ENCODE results near the gene CACNA2D3. TPM values are rescaled to one million over a fixed set of nuclear protein-coding genes. Genes with fewer than 3 reads are reported as not detected.

CACNA2D3 gene
- total and polyA plus RNA-seq, 2 experiments from 2014 or later, result 1.1 to 2.5 TPM

GRCh38 chr3:54983266-54984099, 861.1 kb downstream of the CACNA2D3 start:
- WGBS (ENCODE audit: low lambda C conversion rate, missing lambda C conversion rate), result 68% methylated on average over 5 of the region's 5 CpGs

GRCh38 chr3:54985856-54986255, 863.5 kb downstream of the CACNA2D3 start:
- Histone ChIP-seq H2AFZ (no peak overlapping the region), H3K4me2 (no peak overlapping the region), H3K9me3 (ENCODE audit: low read depth) (no peaks in the 10 kb centered on the region), H3K4me3 (no peak overlapping the region), H3K27ac (no peak overlapping the region), H4K20me1 (ENCODE audit: insufficient read depth, poor library complexity, severe bottlenecking) (no peaks in the 10 kb centered on the region), H3K4me1 (ENCODE audit: insufficient read depth) (peaks cover 33% of the 10 kb centered on the region), H3K9me2 (replicated peaks; ENCODE audit: insufficient read depth) (no peaks in the 10 kb centered on the region), H3K36me3 (replicated peaks; ENCODE audit: insufficient read depth, low read depth) (no peaks in the 10 kb centered on the region), H3K79me2 (no peaks in the 10 kb centered on the region), H3K27me3 (no peaks in the 10 kb centered on the region)
- TF ChIP-seq EZH2phosphoT487 (IDR thresholded peaks at IDR 0.05; ENCODE audit: low read depth, severe bottlenecking, unreplicated experiment), result no peak
- no peak for TF ChIP-seq CTCF (IDR thresholded peaks at IDR 0.05; ENCODE audit: poor library complexity)
- no peak for TF ChIP-seq EZH2 (IDR thresholded peaks at IDR 0.05; ENCODE audit: borderline replicate concordance)
- DNase-seq (ENCODE audit: low spot score), result no peak
- 97% methylated on average over 4 of the region's 4 CpGs for WGBS (ENCODE audit: low lambda C conversion rate, missing lambda C conversion rate)

More at GRCh38 chr3:54983266-54984099, 861.1 kb downstream of the CACNA2D3 start:
- H3K9me2 ChIP-seq (replicated peaks; ENCODE audit: insufficient read depth), result no peaks in the 10 kb centered on the region
- no peaks in the 10 kb centered on the region for H3K79me2 ChIP-seq
- no peak overlapping the region for H3K4me3 ChIP-seq
- no peak for TF ChIP-seq EZH2 (IDR thresholded peaks at IDR 0.05; ENCODE audit: borderline replicate concordance)
- no peak for TF ChIP-seq EZH2phosphoT487 (IDR thresholded peaks at IDR 0.05; ENCODE audit: low read depth, severe bottlenecking, unreplicated experiment)
- TF ChIP-seq CTCF (IDR thresholded peaks at IDR 0.05; ENCODE audit: poor library complexity), result no peak
- DNase-seq (ENCODE audit: low spot score), result no peak
- H4K20me1 ChIP-seq (ENCODE audit: insufficient read depth, poor library complexity, severe bottlenecking), result no peaks in the 10 kb centered on the region
- peak overlapping the region; percentile 24 for H3K27ac ChIP-seq
- H3K4me2 ChIP-seq, result no peak overlapping the region
- H2AFZ ChIP-seq, result no peak overlapping the region
- H3K9me3 ChIP-seq (ENCODE audit: low read depth), result no peaks in the 10 kb centered on the region
- H3K4me1 ChIP-seq (ENCODE audit: insufficient read depth), result peaks cover 22% of the 10 kb centered on the region
- no peaks in the 10 kb centered on the region for H3K36me3 ChIP-seq (replicated peaks; ENCODE audit: insufficient read depth, low read depth)
- no peaks in the 10 kb centered on the region for H3K27me3 ChIP-seq

- H3K4me1 ChIP-seq (ENCODE audit: insufficient read depth), result peaks cover 33% of the 10 kb centered on the region
- no peak overlapping the region for H2AFZ ChIP-seq
- WGBS (ENCODE audit: low lambda C conversion rate, missing lambda C conversion rate), result 95% methylated on average over 4 of the region's 4 CpGs
- H3K36me3 ChIP-seq (replicated peaks; ENCODE audit: insufficient read depth, low read depth), result no peaks in the 10 kb centered on the region
- no peaks in the 10 kb centered on the region for H3K9me3 ChIP-seq (ENCODE audit: low read depth)
- H4K20me1 ChIP-seq (ENCODE audit: insufficient read depth, poor library complexity, severe bottlenecking), result no peaks in the 10 kb centered on the region
- H3K4me3 ChIP-seq, result no peak overlapping the region
- H3K4me2 ChIP-seq, result no peak overlapping the region
- no peaks in the 10 kb centered on the region for H3K27me3 ChIP-seq
- no peak for DNase-seq (ENCODE audit: low spot score)
- H3K79me2 ChIP-seq, result no peaks in the 10 kb centered on the region
- no peak overlapping the region for H3K27ac ChIP-seq
- no peak for TF ChIP-seq EZH2phosphoT487 (IDR thresholded peaks at IDR 0.05; ENCODE audit: low read depth, severe bottlenecking, unreplicated experiment)
- TF ChIP-seq CTCF (IDR thresholded peaks at IDR 0.05; ENCODE audit: poor library complexity), result no peak
- TF ChIP-seq EZH2 (IDR thresholded peaks at IDR 0.05; ENCODE audit: borderline replicate concordance), result no peak
- H3K9me2 ChIP-seq (replicated peaks; ENCODE audit: insufficient read depth), result no peaks in the 10 kb centered on the region
Observed at GRCh38 chr3:54986294-54986693, 863.9 kb downstream of the CACNA2D3 start.

Data from hepatocyte (in vitro differentiated cells).